B cell (primary cell): ENCODE data around the gene FPR1. TPM values are rescaled to one million over a fixed set of nuclear protein-coding genes. Genes with fewer than 3 reads are reported as not detected.

Experiments used
- ATAC-seq: fragments of 200-7000 bp; cut with Tn5 transposase; one replicate; pipeline ENCODE4 v1.10.0; 2021; ENCODE audit warnings: low read depth, mild to moderate bottlenecking, moderate number of reproducible peaks, moderate library complexity
- CTCF ChIA-PET: fragments of 350-600 bp; sonication (Branson Sonifier 250); formaldehyde crosslinking; loops from one replicate; lab custom pipeline; 2021; ENCODE audit warnings: antibody characterized with exemption, inconsistent platforms; lab: Charles Lee
- POLR2A ChIA-PET: fragments of 350-600 bp; sonication (Branson Sonifier 250); formaldehyde crosslinking; loops from one replicate; lab custom pipeline; 2021; ENCODE audit warnings: antibody characterized with exemption; lab: Charles Lee
- DNase-seq: peaks from one replicate; pipeline ENCODE4 v3.0.0; 2013
- H2AFZ ChIP-seq: 2 replicates; pipeline ENCODE4 v1.6.1; 2012; ENCODE audit warnings: mild to moderate bottlenecking, low read depth, low read length; ENCODE audit not compliant: insufficient read depth, poor library complexity, severe bottlenecking
- H3K27ac ChIP-seq, 2 donors: 1 replicate in 1 of 2; 2 replicates in 1 of 2; pipeline ENCODE4 v1.5.1; 2012 to 2013; ENCODE audit warnings: low read length in 2 of 2, mild to moderate bottlenecking in 2 of 2, moderate library complexity in 1 of 2
- H3K27me3 ChIP-seq, 4 experiments: fragments of 200-600 bp in 1 of 4; sonication (generic) in 1 of 4; replicated peaks in 1 of 4; 1 replicate in 2 of 4; 2 replicates in 2 of 4; pipeline versions ENCODE4 v1.6.1 to v1.7.0; 2013 to 2016; ENCODE audit warnings: low read length in 3 of 4, mild to moderate bottlenecking in 2 of 4, mixed read lengths in 1 of 4, moderate library complexity in 1 of 4; ENCODE audit not compliant: insufficient read depth in 4 of 4, control insufficient read depth in 3 of 4; ENCODE audit errors: control extremely low read depth in 1 of 4
- H3K36me3 ChIP-seq, 2 experiments: replicated peaks in 1 of 2; 1 replicate in 1 of 2; 2 replicates in 1 of 2; pipeline versions ENCODE4 v1.6.1 to v1.7.1; 2013; ENCODE audit warnings: low read length in 1 of 2; ENCODE audit not compliant: insufficient read depth in 2 of 2, control insufficient read depth in 1 of 2; ENCODE audit errors: control extremely low read depth in 1 of 2, extremely low read depth in 1 of 2
- H3K4me1 ChIP-seq, 2 donors: fragments of 200-600 bp in 1 of 2; sonication (generic) in 1 of 2; 1 replicate in 1 of 2; 2 replicates in 1 of 2; pipeline versions ENCODE4 v1.5.1 to v1.6.1; 2013 to 2017; ENCODE audit warnings: low read length in 2 of 2; ENCODE audit not compliant: control insufficient read depth in 2 of 2, insufficient read depth in 2 of 2
- H3K4me2 ChIP-seq: replicated peaks from 2 replicates; pipeline ENCODE3; 2012; ENCODE audit warnings: mild to moderate bottlenecking, low read depth, low read length; ENCODE audit not compliant: poor library complexity, severe bottlenecking
- H3K4me3 ChIP-seq, 5 experiments: fragments of 200-600 bp in 1 of 5; sonication (generic) in 1 of 5; 1 replicate in 3 of 5; 2 replicates in 2 of 5; pipeline versions ENCODE4 v1.5.1 to v1.7.0; 2011 to 2016; ENCODE audit warnings: low read length in 4 of 5, mild to moderate bottlenecking in 4 of 5, low read depth in 2 of 5, control low read depth in 1 of 5, moderate library complexity in 1 of 5; ENCODE audit not compliant: insufficient read depth in 1 of 5; ENCODE audit errors: control extremely low read depth in 1 of 5, extremely low read depth in 1 of 5
- H3K79me2 ChIP-seq: fragments of 200-600 bp; sonication (generic); one replicate; pipeline ENCODE4 v1.6.0; 2016; ENCODE audit warnings: low read length; ENCODE audit not compliant: control insufficient read depth, insufficient read depth
- H3K9ac ChIP-seq: fragments of 200-600 bp; sonication (generic); 2 replicates; pipeline ENCODE4 v1.6.1; 2017; ENCODE audit warnings: mild to moderate bottlenecking, low read length, moderate library complexity
- H3K9me3 ChIP-seq, 3 donors: one replicate each; pipeline versions ENCODE4 v1.6.1 to v1.7.1; 2013; ENCODE audit warnings: low read length in 2 of 3; ENCODE audit not compliant: control insufficient read depth in 2 of 3, insufficient read depth in 1 of 3; ENCODE audit errors: control extremely low read depth in 1 of 3
- H4K20me1 ChIP-seq: 2 replicates; pipeline ENCODE4 v1.6.0; 2012; ENCODE audit warnings: mild to moderate bottlenecking, low read length; ENCODE audit not compliant: insufficient read depth, control insufficient read depth, poor library complexity, severe bottlenecking
- H3K27ac Mint-ChIP-seq: one replicate; pipeline ENCODE4 v1.8.0; 2021; ENCODE audit warnings: mixed read lengths
- H3K27me3 Mint-ChIP-seq: one replicate; pipeline ENCODE4 v1.8.0; 2021; ENCODE audit warnings: mixed read lengths
- H3K4me1 Mint-ChIP-seq: one replicate; pipeline ENCODE4 v1.8.0; 2021; ENCODE audit warnings: mixed read lengths
- H3K4me3 Mint-ChIP-seq: one replicate; pipeline ENCODE4 v1.8.0; 2021; ENCODE audit warnings: mixed read lengths
- H3K9me3 Mint-ChIP-seq: one replicate; pipeline ENCODE4 v1.8.0; 2022; ENCODE audit warnings: mixed read lengths; ENCODE audit not compliant: insufficient read depth
- CTCF ChIP-seq: fragments of 200-600 bp; IDR thresholded peaks from one replicate; pipeline ENCODE4 v1.8.0; 2022; ENCODE audit warnings: antibody characterized with exemption, mild to moderate bottlenecking
- EZH2 ChIP-seq: IDR thresholded peaks from 2 replicates; pipeline ENCODE4 v1.6.1; 2012; ENCODE audit warnings: borderline replicate concordance, low read depth, mild to moderate bottlenecking, moderate library complexity, low read length; ENCODE audit not compliant: insufficient read depth, poor library complexity, severe bottlenecking
- WGBS: methylation state at CpG from one replicate; pipeline ENCODE4 v1.1.5; 2013; ENCODE audit warnings: missing lambda C conversion rate; ENCODE audit not compliant: insufficient coverage; 5-methylcytosine and 5-hydroxymethylcytosine counted together
- intact Hi-C: fragments of 100-400 bp; cut with micrococcal nuclease; formaldehyde crosslinking; loops from one replicate; pipeline ENCODE4 v1.10.0; 2022
- polyA plus RNA-seq: library from polyadenylated mRNA; depleted of rRNA; stranded (reverse); fragments of >200 nt; gene quantifications from 2 replicates; pipeline ENCODE4 v1.2.3, GENCODE V29; 2012
- total RNA-seq, 2 donors: library from RNA; stranded (reverse); fragments of 120-200 nt in 1 of 2; gene quantifications; 1 replicate in 1 of 2; 2 replicates in 1 of 2; pipeline versions ENCODE4 v1.2.3 to v1.2.4, GENCODE V29; 2013 to 2022

Gene FPR1
- total and polyA plus RNA-seq, 2 donors (not counting 1 experiment from before 2014, with no cell fraction given), result 0.17 to 1.1 TPM

DNA sequence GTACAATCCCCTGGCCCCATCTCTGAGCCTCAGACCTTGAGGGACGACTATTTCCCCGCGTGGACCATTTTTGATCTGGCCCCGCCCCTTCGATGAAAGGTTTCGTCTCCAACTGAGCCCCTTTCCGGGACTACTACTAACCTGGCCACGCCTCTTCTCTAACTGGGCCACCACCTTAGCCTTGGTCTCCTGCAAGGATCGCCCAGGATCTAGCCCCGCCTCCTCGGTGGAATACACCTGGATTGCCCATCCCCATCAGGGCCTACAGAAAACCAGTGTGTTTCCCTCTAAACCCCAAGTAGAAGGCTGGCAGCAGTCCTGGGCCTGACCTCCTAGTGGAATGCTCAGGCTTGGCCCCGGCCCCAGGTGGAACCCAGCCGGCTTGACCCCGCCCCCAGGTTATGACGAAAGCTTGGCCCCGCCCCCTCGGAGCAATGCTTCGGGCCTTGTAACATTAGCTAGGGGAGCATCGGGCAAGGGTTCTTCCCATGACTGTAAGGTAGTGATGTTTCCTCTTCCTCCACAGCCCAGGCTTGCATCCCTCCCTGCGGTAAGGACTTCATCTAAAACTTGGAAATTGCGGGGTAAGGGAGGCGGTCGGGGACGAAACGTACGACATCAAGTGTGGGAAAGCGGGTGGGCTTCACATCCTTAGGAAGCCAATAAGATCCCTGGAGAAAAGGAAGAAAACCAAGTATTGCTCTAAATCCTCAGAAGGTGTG lies 49.4 kb downstream of the FPR1 start:
- Histone ChIP-seq H3K27ac (no peak overlapping the region), H4K20me1 (no peaks in the 10 kb centered on the region), H3K9ac (peak overlapping the region; percentile 81), H3K27me3 (peaks cover 0 to 34% (median 8%) of the 10 kb centered on the region in 4 experiments), H3K4me1 (peaks cover 22 to 31% of the 10 kb centered on the region in 2 donors), H3K79me2 (peaks cover 3% of the 10 kb centered on the region), H3K36me3 (peaks cover 0 to 4% of the 10 kb centered on the region in 2 experiments), H3K4me3 (peak overlapping the region in 2 of 5 experiments; percentile 66 to 70), H3K9me3 (peaks cover 0 to 24% (median 0%) of the 10 kb centered on the region in 3 donors), H3K4me2 (peak overlapping the region; percentile 93), H2AFZ (peak overlapping the region; percentile 81)
- Mint-ChIP-seq H3K27me3 (peaks cover 33% of the 10 kb centered on the region), H3K4me3 (peak overlapping the region; percentile 91), H3K9me3 (no peaks in the 10 kb centered on the region), H3K4me1 (peaks cover 34% of the 10 kb centered on the region), H3K27ac (peak overlapping the region; percentile 56)
- WGBS, result 55% methylated on average over 19 of the region's 27 CpGs
- intact Hi-C loops, result loop anchor here (2.0 kb wide), 1 partner anchor 363 kb away; no protein-coding TSS in a partner anchor
- CTCF ChIA-PET, result interaction anchor here (2.7 kb wide), 1 partner anchor 76 kb away, joined by 8 read pairs; no protein-coding TSS in a partner anchor
- DNase-seq, result peak; percentile 65
- no peak for TF ChIP-seq EZH2
- TF ChIP-seq CTCF, result no peak
- POLR2A ChIA-PET, result no interaction called here
- ATAC-seq, result no peak
